Endothelial cell of umbilical vein (primary cell): Measurements from ENCODE around the gene EPB41L1. TPM values are rescaled to one million over a fixed set of nuclear protein-coding genes. Genes with fewer than 3 reads are reported as not detected.

Source experiments
- BruUV-seq: library from RNA; stranded (reverse); fragments of 400-500 nt; replicated peaks from 2 replicates; lab custom pipeline; 2021; lab: Mats Ljungman, UMichigan
- CTCF ChIA-PET: fragments of 300-600, 350-600 bp; sonication (Branson Sonifier 250); formaldehyde crosslinking; loops from one replicate; lab custom pipeline; 2021; ENCODE audit warnings: antibody characterized with exemption, inconsistent platforms; lab: Charles Lee
- POLR2A ChIA-PET: fragments of 300-600, 350-600 bp; sonication (Branson Sonifier 250); formaldehyde crosslinking; loops from one replicate; lab custom pipeline; 2021; ENCODE audit warnings: antibody characterized with exemption, inconsistent platforms; lab: Charles Lee
- DNase-seq: peaks from one replicate; pipeline ENCODE4 v3.0.0-alpha.2; 2011; ENCODE audit warnings: low read depth, low spot score
- FAIRE-seq: peaks from 2 replicates; lab custom pipeline; 2011; peaks lifted over from hg19 to GRCh38; lab: Jason Lieb, UNC
- H2AFZ ChIP-seq: 2 replicates; pipeline ENCODE4 v1.6.0; 2012; ENCODE audit warnings: low read depth, low read length, control low read depth, inconsistent platforms
- H3K27ac ChIP-seq: 2 replicates; pipeline ENCODE4 v1.5.1; 2011; ENCODE audit warnings: low read depth, mild to moderate bottlenecking, control low read depth, low read length, moderate library complexity; ENCODE audit not compliant: insufficient read depth
- H3K27me3 ChIP-seq, 2 experiments: 2 replicates each; pipeline versions ENCODE4 v1.6.0 to v1.6.1; 2011; ENCODE audit warnings: low read length in 2 of 2, mixed read lengths in 1 of 2; ENCODE audit not compliant: control insufficient read depth in 2 of 2, insufficient read depth in 2 of 2
- H3K36me3 ChIP-seq, 2 experiments: 2 replicates in 1 of 2; 3 replicates in 1 of 2; pipeline ENCODE4 v1.5.1; 2011; ENCODE audit warnings: low read length in 2 of 2, mild to moderate bottlenecking in 1 of 2, moderate library complexity in 1 of 2; ENCODE audit not compliant: control insufficient read depth in 2 of 2, insufficient read depth in 2 of 2; ENCODE audit errors: extremely low read depth in 1 of 2
- H3K4me1 ChIP-seq: 3 replicates; pipeline ENCODE4 v1.5.1; 2011; ENCODE audit warnings: mild to moderate bottlenecking, low read length; ENCODE audit not compliant: control insufficient read depth, insufficient read depth; ENCODE audit errors: extremely low read depth
- H3K4me2 ChIP-seq: 2 replicates; pipeline ENCODE4 v1.6.1; 2011; ENCODE audit warnings: low read length, control low read depth, mixed read lengths; ENCODE audit not compliant: insufficient read depth
- H3K4me3 ChIP-seq, 3 experiments: fragments of 200-600 bp in 1 of 3; sonication (generic), shearing (Covaris generic) in 1 of 3; replicated peaks in 1 of 3; 2 replicates each; pipeline ENCODE4 v1.5.1; 2011 to 2016; ENCODE audit warnings: control low read depth in 3 of 3, low read length in 3 of 3, mild to moderate bottlenecking in 2 of 3, inconsistent platforms in 1 of 3, low read depth in 1 of 3, moderate library complexity in 1 of 3; ENCODE audit not compliant: insufficient read depth in 1 of 3
- H3K79me2 ChIP-seq: 2 replicates; pipeline ENCODE4 v1.6.0; 2012; ENCODE audit warnings: low read length, inconsistent platforms; ENCODE audit not compliant: control insufficient read depth, insufficient read depth
- H3K9ac ChIP-seq: replicated peaks from 2 replicates; pipeline ENCODE3; 2011; ENCODE audit warnings: low read length, control low read depth; ENCODE audit not compliant: insufficient read depth; ENCODE audit errors: extremely low read depth
- H3K9me1 ChIP-seq: replicated peaks from 3 replicates; pipeline ENCODE4 v1.6.0; 2011; ENCODE audit warnings: mild to moderate bottlenecking, low read length; ENCODE audit not compliant: control insufficient read depth, insufficient read depth; ENCODE audit errors: extremely low read depth
- H3K9me3 ChIP-seq: replicated peaks from 2 replicates; pipeline ENCODE4 v1.5.1; 2012; ENCODE audit warnings: low read length, inconsistent platforms; ENCODE audit not compliant: control insufficient read depth, insufficient read depth
- H4K20me1 ChIP-seq: replicated peaks from 2 replicates; pipeline ENCODE3; 2011; ENCODE audit warnings: mild to moderate bottlenecking, low read length; ENCODE audit not compliant: control insufficient read depth, insufficient read depth; ENCODE audit errors: extremely low read depth
- EZH2 ChIP-seq: IDR thresholded peaks from 2 replicates; pipeline ENCODE4 v1.6.1; 2012; ENCODE audit warnings: borderline replicate concordance, low read depth, mild to moderate bottlenecking, moderate library complexity, low read length, inconsistent platforms; ENCODE audit not compliant: severe bottlenecking
- FOS ChIP-seq: IDR thresholded peaks from 2 replicates; pipeline ENCODE4 v1.6.1; 2011; ENCODE audit warnings: mild to moderate bottlenecking, low read length, moderate library complexity, borderline replicate concordance; ENCODE audit not compliant: insufficient read depth
- GATA2 ChIP-seq: IDR thresholded peaks from 2 replicates; pipeline ENCODE4 v1.7.0; 2011; ENCODE audit warnings: low read depth, mild to moderate bottlenecking, moderate library complexity, mixed read lengths, low read length; ENCODE audit not compliant: insufficient read length, insufficient read depth
- JUN ChIP-seq: IDR thresholded peaks from 2 replicates; pipeline ENCODE4 v1.6.1; 2011; ENCODE audit warnings: borderline replicate concordance, low read depth; ENCODE audit not compliant: insufficient read length, insufficient read depth
- MYC ChIP-seq: IDR thresholded peaks from one replicate; pipeline ENCODE4 v1.6.1; 2011; ENCODE audit warnings: mild to moderate bottlenecking, low read depth, low read length
- POLR2A ChIP-seq: IDR thresholded peaks from 2 replicates; pipeline ENCODE4 v1.6.1; 2012; ENCODE audit warnings: low read depth, mild to moderate bottlenecking, control low read depth, low read length
- POLR2AphosphoS5 ChIP-seq: IDR thresholded peaks from 2 replicates; pipeline ENCODE4 v1.6.1; 2012; ENCODE audit warnings: low read depth, mild to moderate bottlenecking, control low read depth, low read length, moderate library complexity; ENCODE audit not compliant: insufficient read depth
- dilution Hi-C: fragments of 300-500 bp; cut with MboI; formaldehyde crosslinking; loops from one replicate; pipeline ENCODE4 v1.15.0; 2019; ENCODE audit warnings: low sequenced_read_pairs; ENCODE audit not compliant: extremely low pct_ligation_motif_present
- intact Hi-C: fragments of 100-400 bp; cut with micrococcal nuclease; formaldehyde crosslinking; loops from one replicate; pipeline ENCODE4 v1.10.0; 2022
- polyA plus RNA-seq, 4 experiments: library from polyadenylated mRNA; depleted of rRNA in 3 of 4; stranded (reverse) in 3 of 4; unstranded in 1 of 4; fragments of >200 nt; gene quantifications; 2 replicates each; pipeline versions ENCODE4 v1.2.1 to v1.2.3, GENCODE V29; 2011 to 2012; ENCODE audit warnings: missing spikeins in 1 of 4
- total RNA-seq: library from RNA; stranded (reverse); gene quantifications from 2 replicates; pipeline ENCODE4 v1.2.3, GENCODE V29; 2021
- TF ChIP-seq, protein P1 (sequence below): IDR thresholded peaks from 2 replicates; pipeline ENCODE4 v1.6.1; 2011; ENCODE audit not compliant: insufficient read depth, insufficient read length
- TF ChIP-seq, protein P2 (sequence below), 2 donors: IDR thresholded peaks; 1 replicate in 1 of 2; 2 replicates in 1 of 2; pipeline ENCODE4 v1.5.1; 2011; ENCODE audit warnings: low read length in 2 of 2, mild to moderate bottlenecking in 2 of 2, moderate library complexity in 2 of 2, control low read depth in 1 of 2, inconsistent platforms in 1 of 2, low read depth in 1 of 2; ENCODE audit not compliant: insufficient read depth in 1 of 2; ENCODE audit errors: extremely low read depth in 1 of 2

EPB41L1 gene
- total and polyA plus RNA-seq, 2 donors (not counting 3 experiments of a cell fraction or from before 2014, with no cell fraction given), result 6.1 to 12.2 TPM

DNA sequence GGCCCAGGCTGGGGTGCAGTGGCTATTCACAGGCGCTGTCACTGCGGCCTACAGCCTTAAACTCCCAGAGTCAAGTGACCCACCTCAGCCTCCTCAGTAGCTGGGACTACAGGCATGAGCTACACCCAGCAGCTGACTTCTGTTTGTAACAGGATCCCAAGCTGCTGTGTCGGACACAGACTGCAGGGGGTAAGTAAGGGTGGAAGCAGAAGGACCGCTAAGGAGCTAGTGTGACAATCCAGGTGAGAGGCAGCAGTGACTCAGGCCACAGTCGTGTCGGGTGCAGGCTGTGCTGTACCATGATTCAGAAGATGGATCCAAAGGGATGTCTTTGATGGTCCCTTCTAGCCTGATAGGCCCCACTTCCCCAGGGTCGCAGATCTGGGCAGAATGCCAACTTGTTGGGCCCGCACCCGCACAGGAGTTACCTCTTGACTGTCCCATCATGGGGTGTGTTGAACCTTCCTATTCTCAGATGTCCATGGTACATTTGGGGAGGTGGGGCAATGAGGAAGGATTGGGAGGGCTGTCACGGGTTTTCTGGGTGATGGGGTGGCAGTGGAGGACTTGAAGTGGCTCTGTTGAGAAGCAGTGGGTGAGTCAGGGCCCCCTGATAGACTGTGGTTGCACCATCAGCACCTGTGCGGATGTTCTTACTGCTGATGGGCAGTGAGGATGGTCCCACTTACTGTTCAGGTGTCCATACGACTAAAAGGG is 107.0 kb downstream of the EPB41L1 start:
- H3K4me2 ChIP-seq, result no peak overlapping the region
- H3K9me1 ChIP-seq, result no peaks in the 10 kb centered on the region
- BruUV-seq, result no TSS peak
- H2AFZ ChIP-seq, result no peak overlapping the region
- no peak overlapping the region for H3K4me3 ChIP-seq
- H3K36me3 ChIP-seq, result no peaks in the 10 kb centered on the region
- ChIA-PET CTCF (interaction anchor here (0.7 to 1.4 kb wide), 2 partner anchors 12 to 231 kb away, joined by 3 to 7 read pairs; no protein-coding TSS in a partner anchor), POLR2A (no interaction called here)
- H3K4me1 ChIP-seq, result no peaks in the 10 kb centered on the region
- FAIRE-seq, result no peak
- no peak overlapping the region for H3K27ac ChIP-seq
- intact Hi-C loops, result no loop called here
- no peaks in the 10 kb centered on the region for H4K20me1 ChIP-seq
- dilution Hi-C loops, result no loop called here
- no peak for DNase-seq
- H3K27me3 ChIP-seq, result no peaks in the 10 kb centered on the region
- H3K9ac ChIP-seq, result no peak overlapping the region
- H3K9me3 ChIP-seq, result no peaks in the 10 kb centered on the region
- H3K79me2 ChIP-seq, result no peaks in the 10 kb centered on the region
- no peak for TF ChIP-seq POLR2A
- TF ChIP-seq, protein P1, sequence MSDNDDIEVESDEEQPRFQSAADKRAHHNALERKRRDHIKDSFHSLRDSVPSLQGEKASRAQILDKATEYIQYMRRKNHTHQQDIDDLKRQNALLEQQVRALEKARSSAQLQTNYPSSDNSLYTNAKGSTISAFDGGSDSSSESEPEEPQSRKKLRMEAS, result no peak
- TF ChIP-seq MYC, result no peak
- no peak for TF ChIP-seq GATA2
- TF ChIP-seq EZH2, result no peak
- no peak for TF ChIP-seq JUN
- TF ChIP-seq, protein P2, sequence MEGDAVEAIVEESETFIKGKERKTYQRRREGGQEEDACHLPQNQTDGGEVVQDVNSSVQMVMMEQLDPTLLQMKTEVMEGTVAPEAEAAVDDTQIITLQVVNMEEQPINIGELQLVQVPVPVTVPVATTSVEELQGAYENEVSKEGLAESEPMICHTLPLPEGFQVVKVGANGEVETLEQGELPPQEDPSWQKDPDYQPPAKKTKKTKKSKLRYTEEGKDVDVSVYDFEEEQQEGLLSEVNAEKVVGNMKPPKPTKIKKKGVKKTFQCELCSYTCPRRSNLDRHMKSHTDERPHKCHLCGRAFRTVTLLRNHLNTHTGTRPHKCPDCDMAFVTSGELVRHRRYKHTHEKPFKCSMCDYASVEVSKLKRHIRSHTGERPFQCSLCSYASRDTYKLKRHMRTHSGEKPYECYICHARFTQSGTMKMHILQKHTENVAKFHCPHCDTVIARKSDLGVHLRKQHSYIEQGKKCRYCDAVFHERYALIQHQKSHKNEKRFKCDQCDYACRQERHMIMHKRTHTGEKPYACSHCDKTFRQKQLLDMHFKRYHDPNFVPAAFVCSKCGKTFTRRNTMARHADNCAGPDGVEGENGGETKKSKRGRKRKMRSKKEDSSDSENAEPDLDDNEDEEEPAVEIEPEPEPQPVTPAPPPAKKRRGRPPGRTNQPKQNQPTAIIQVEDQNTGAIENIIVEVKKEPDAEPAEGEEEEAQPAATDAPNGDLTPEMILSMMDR (IDR thresholded peaks at IDR 0.05; ENCODE audit: extremely low read depth in 1 of 2, insufficient read depth in 1 of 2, low read depth in 1 of 2, low read length in 2 of 2), result no peak
- TF ChIP-seq POLR2AphosphoS5, result no peak
- TF ChIP-seq FOS, result no peak
